Femur (tissue), 1 donor: ENCODE measurements around the gene IP6K1.
"Not testable (repeated sequence)": the region's sequence is repeated elsewhere in the genome, so short reads cannot be mapped to it uniquely, and the experiment has no call there.

ENCODE experiments used
- DNase-seq: peaks from one replicate; pipeline ENCODE4 v3.0.0-alpha.2; 2017

IP6K1 gene

DNA sequence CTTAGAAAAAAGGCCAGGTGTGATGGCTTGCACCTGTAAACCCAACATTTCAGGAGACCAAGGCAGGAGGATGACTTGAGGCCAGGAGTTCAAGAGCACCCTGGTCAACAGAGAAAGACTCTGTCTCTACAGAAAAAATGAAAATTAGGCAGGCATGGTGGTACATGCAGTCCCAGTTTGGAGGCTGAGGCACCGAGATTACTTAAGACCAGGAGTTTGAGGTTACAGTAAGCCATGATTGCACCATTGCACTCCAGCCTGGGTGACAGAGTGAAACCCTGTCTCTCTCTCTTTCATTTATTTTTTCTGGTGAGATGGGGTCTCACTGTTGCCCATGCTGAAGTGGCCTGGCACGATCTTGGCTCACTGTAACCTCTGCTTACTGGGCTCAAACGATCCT lies 24.7 kb downstream of the IP6K1 start:
- no peak for DNase-seq

DNA sequence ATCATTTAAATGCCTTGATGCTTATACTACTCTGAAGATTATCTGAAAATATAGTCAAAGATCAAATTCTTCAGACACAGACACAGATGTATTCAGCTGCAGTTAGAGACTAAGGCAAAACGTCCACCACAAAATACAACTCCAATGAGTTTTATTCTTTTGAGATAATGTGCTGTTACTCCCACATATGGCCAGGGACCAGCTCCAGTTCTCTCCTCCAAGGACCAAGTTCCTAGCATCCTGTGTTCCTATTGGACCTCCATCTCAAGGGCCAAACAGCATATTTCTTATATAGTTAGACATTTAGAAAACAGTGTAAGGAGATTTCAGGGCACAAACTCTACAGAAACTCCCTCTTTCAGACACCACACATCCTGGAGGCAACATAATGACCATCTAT lies 27.1 kb downstream of the IP6K1 start:
- no peak for DNase-seq

DNA sequence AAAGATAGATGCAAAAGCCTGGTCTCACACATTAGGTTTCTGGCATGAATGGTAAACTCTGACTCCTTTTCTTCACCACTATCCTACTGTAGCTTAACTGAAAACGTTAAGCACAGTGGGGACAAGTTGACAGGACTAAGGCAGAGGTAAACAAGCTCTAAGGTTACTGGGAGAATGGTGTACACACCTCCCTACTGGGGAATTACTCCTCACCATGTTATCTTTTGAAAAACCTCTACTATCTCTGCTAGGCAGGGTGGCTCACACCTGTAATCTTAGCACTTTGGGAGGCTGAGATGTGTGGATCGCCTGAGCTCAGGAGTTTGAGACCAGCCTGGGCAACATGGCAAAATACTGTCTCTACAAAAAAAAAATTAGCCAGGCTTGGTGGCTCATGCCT lies 29.1 kb downstream of the IP6K1 start:
- DNase-seq = no peak

DNA sequence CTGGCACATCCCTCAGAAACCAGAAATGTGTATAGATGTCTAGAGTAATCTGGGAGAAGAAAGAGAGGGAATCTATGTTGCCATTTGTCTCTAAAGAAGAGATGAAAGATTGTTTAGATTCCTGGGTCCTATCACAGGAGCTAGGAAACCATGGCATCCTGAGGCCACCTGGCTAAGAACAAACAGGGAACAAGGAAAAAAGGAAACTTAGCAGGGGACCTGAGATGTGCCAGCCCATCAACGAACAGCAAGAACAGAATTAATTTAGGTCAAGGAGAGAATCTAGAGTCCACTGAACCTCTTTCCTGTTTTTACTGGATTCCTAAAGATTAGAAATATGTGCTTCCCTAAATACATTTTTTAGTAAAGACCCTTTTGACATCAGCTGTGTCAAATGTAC lies 30.3 kb downstream of the IP6K1 start:
- DNase-seq = no peak

DNA sequence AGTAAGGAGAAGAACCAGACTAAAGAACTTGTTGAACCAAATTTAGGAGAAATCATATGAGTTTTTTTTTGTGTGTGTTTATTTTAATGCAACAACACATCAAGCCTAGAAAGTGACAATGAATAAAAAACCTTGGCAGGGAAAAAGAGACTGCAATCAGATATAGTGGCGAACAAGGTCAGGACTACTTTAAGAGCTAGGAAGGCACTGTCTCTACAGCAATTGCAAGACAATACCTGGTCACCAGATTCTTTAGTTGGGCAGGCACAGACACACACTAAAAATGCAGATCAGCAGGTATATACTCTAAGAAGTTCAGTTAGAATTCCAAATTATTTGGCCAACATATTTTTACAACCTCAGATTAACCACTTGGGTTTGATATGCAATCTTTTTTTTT lies 31.8 kb downstream of the IP6K1 start:
- DNase-seq = no peak

DNA sequence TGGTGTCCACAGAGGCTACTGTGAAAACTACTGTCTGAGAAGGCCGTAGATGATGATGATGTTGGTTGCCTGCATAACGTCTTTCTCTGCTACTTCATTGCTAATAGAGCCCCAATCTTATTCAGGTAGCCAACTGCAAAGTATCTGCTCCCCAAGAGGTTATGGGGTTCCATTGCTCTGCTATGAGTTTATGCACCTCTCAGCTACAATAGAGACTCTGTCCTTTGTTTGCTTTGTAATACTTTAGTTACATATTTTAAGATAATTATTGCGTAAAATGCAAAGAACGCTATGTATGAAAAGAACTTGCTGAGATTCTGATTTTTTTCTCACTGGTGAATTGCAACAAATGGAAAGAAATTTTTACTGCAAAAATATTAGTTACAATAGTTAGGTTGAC lies 34.8 kb downstream of the IP6K1 start:
- no peak for DNase-seq

DNA sequence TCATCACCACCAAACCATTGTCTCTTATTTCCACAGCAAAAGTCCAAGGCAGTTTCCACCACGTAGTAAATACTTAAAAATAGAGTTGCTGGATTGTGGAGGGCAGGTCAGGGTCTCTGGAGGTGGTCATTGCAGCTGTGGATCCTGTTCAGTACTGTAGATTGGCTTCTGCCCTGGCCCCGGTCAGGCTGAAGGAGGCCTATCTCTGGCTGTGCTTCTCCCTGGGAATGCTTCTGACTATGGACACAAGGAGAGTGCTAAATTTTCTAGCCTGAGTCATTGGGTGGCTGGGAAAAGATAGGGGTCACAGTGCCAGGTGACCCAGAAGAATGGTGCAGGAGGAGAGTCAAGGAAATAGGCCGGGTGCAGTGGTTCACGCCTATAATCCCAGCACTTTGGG lies 36.3 kb downstream of the IP6K1 start:
- DNase-seq = no peak

DNA sequence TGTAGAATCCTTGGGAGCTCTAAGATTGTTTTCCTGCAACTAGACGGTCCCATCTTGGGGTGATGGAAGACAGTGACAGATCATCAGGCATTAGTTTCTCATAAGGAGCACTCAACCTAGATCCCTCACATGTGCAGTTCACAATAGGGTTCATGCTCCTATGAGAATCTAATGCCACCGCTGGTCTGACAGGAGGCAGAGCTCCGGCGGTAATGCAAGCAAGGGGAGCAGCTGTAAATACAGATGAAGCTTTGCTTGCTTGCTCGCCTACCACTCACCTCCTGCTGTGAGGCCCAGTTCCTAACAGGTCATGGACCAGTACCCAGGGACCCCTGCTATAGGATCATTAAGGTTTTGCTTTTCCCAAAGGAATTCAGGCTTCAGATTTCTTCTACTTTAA lies 37.5 kb downstream of the IP6K1 start:
- not testable (repeated sequence) for DNase-seq

DNA sequence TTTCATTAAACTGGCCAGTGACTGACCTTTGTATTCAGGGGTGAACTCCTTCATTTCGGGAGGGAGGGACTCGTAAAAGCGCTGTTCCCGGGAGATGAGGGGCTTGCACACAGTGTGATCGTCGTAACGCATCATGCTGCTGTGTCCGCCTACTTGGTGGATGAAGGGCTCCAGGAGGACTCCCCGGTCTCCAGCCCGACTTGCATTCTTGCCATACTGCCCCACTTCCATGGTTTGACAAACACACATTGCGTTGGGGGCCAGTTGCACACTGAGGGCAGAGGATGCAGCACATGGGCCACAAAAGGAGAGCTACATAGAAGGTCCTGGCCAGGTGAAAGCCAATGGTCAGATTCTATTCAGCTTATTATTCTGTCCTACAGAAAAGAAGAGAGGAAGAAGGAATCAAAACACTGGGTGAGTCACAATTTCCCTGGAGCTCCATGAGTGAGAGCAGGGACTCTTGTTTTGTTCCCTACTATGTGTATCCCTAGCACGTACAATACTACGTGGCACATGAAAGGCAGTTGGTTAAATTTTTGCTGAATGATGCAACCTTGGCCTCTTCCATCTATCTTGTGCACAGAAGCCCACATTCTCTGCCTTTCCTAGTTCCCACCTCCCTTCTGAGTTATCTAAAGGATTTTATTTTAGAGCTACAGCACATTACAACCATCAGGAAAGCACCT lies 38.4 kb downstream of the IP6K1 start:
- DNase-seq = no peak

DNA sequence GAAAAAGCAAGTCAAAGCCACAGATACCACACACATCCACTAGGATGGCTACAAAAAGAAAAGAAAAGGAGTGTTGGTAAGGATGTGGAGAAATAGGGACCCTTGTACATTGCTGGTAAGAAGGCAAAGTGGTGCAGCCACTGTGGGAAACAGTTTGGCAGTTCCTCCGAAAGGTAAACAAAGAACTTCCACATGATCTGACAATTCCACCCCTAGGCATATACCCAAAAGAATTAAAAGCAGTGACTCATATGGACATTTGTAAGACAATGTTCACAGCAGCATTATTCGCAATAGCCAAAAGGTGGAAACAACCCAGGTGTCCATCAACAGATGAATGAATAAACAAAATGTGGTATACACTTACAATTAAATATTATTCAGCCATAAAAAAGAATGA lies 40.4 kb downstream of the IP6K1 start:
- no peak for DNase-seq

DNA sequence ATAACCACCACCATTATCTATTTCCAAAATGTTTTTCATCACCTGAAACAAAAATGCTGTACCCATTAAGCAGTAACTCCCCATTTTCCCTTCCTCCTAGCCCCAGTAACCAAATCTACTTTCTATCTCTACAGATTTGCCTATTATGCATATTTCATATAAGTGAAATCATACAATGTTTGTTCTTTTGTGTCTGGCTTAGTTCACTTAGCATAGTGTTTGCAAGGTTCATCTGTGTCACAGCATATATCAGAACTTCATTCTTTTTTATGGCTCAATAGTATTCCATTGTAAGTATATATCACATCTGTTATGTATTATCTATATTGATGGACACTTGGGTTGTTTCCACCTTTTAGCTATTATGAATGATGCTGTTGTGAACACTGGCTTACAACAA lies 45.9 kb downstream of the IP6K1 start:
- no peak for DNase-seq

DNA sequence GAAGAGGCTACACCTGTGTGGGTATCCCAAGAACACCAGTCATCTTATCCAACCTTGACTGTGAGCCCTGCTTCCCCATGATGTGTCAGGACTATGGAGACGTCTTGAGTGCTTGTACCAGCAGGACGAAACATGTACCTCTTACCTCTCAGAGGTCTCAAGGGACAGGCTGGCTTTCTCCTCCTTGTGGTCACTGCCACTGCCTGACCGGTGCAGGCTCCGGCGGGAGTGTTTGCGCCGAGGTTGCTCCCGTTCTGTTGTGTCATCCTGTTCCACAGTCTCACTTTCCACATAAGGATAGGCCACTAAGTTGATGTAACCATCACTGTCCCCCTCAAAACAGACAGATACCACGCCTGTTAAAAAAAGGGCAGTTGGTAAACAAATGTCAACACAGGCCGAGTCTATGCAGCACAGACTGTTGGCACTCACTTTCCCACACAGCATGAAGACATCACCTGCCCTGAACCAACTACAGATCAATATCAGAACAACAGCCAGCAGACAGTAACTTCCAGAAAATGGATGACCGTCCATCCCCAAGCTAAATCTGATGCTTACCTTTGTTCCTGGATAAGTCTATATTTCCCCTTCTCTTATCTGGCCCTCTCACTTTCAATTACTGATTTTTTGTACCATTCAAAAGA lies 48.2 kb downstream of the IP6K1 start:
- no peak for DNase-seq

DNA sequence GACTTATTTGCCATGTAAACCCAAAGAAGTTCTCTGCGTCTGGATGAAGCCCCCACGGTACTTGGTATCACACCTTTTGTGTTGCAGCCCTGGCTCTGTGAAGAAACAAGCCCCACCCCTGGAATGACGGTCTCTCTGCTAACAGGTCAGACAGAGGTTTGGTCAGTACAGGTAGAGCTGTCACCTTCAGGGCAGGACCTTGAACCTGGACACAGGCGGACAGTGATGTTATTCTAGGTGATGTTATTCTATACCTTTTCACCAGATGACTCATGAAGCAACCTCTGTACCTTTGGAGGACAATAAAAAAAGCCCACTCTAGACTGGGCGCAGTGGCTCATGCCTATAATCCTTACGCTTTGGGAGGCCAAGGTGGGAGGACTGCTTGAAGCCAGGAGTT lies 51.6 kb downstream of the IP6K1 start:
- no peak for DNase-seq

DNA sequence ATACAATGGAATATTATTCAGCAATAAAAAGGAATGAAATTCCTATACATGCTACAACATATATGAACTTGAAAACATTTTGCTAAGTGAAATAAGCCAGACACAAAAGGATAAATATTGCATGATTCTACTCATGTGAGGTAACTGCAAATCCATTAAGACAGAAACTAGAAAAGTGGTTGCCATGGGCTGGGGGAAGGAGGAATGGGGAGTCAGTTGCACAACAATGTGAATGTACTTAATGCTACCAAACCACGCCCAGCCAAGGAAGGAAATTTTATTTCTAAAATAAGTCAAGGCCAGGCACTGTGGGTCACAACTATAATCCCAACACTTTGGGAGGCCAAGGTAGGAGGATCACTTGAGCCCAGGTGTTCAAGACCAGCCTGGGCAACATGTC lies 52.8 kb downstream of the IP6K1 start:
- no peak for DNase-seq

DNA sequence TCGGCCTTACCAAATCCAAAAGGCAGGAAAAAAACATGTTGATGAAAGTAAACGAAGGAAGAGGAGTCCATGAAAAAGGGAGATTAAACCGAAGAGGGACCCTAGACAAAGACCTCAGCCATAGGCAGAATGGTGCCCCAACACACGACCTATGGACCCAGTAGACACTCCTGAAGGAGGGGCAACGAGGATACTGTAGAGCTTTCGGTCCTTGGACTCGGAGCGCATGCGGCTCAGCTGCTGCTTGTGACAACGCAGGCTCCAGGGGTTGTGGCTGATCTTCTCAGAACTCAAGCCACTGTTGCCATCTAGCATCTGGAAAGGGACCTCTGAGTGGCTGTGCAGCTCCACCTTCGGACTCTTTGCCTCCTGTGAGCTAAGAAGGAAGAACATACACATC lies 53.7 kb downstream of the IP6K1 start:
- no peak for DNase-seq

DNA sequence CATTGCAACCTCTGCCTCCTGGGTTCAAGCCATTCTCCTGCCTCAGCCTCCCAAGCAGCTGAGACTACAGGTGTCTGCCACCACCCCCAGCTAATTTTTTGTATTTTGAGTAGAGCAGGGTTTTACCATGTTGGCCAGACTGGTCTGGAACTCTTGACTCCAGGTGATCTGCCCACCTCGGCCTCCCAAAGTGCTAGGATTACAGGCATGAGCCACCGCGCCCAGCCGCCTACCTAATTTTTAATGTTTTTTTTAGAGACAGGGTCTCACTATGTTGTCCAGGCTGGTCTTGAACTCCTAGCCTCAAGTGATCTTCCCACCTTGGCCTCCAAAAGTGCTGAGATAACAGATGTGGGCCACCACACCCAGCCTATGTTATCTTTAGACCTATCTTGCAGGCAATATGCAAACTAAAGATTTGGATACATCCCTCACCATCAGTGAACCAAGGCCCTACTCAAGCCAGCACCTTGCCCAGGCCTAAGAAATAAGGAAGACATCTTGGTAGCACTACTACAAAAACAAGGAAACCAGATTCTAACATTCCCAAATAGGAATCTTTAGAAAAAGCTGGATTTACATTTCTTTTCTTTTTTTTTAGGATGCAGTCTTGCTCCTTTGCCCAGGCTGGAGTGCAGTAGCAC lies 56.3 kb downstream of the IP6K1 start:
- no peak for DNase-seq

DNA sequence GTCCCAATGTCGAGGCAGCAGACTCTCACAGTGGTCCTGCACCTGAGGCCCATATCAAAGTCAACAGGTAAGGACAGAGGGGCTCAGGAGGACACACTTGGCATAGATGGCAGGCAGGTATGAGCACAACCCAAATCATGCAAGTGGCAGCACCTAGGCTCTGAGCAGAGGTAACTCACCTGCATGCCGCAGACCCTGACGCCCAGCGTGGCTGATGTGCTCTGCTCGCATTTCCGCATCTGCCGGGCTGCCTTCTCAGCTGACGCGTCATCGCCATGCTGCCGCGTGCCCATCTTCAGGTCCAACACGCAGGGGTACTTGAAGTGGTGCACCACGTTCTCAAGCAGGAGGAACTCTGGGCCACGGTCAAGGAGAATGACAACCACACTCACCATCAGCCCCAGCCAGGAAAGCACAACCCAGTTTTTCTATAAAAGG lies 58.4 kb downstream of the IP6K1 start:
- no peak for DNase-seq

DNA sequence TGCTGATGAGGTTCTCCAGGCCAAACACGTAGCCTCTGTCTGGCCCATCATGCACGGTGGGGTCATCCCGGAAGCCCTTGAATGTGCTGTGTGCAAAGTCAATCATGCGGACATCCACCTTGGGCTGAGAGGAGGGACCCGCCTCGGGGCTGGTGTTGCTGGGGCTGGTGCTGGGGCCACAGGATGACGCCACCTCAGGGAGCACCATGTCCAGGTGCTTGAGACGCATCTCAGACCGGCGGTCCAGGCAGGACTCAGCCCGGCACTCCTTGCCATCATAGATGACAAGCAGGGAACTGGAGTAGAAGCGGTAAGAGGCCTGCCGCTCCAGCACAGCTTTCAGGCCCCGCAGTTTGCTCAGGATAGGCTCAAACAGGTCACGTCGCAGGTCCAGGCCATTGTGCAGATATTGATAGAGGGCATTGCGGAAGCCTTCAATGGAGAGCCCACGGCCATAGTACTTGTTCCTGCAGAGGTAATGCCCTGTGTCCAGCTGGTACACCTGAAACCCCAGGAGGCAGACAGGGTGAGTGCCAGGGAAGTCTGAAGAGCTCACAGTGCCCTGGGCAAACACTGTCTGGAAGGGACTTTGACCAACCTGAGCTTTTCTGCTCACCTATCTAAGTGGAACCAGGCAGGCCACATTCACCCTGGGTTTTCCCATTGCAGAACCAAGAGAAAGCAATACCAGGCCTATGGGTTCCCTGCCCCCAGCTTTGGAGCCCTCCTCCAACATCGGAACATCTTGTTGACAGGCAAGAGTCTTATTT lies 59.0 kb downstream of the IP6K1 start:
- peak; percentile 24 for DNase-seq

DNA sequence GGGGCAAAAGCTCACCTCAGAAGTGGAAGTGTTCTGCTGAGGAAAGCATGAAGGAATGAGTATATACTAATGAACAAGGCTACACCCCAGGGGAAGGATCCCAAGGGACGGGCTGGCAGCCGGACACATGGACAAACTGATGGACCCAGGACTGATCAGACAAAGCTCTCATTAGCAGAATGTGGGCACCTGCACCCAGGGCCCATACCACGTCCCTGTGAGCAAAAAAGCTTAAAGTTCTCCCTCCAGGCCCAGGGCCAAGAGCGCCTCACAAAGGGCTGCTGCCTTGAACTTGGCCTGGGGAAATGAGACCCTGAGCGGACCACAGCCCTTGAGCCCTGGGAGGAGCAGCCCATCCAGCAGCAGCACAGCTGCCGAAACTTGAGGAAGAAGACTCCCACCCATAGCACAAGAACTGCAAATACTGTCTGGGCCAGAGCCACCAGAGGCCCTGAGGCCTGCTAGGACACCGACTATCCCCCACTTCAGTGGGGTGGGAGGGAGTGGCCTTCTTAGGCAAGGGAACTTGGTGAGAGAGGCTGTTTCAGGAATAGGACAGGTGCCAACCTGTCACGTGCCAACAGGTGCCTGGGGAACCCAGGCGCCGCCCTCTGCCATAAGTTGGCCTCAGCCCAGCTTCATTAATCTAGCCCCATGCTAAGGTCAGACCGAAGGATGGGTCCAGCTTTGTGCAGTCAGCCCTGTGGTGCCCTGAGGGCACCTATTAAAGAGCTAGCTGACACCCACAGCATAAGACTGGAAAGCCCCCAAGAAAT lies 60.2 kb downstream of the IP6K1 start:
- DNase-seq = peak; percentile 26

DNA sequence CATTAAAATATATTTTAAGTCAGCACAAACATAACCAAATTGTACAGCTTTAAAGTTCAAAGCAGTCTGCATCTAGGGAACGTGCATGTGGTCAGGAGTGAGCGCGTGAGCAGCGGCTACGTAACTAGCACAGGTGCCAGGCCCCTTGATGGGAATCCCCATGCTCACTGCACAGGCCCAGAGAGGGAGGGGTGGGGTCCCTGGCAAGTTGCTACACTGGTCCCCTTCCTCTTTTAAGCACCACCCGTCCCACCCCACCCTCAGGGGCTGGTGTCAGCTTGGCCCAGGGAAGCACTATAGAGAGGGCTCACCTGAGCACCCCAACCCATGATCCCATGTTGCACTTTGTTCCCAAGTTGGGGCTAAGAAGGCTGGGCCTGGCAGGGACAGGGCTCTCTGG lies 61.8 kb downstream of the IP6K1 start:
- peak; percentile 51 for DNase-seq

DNA sequence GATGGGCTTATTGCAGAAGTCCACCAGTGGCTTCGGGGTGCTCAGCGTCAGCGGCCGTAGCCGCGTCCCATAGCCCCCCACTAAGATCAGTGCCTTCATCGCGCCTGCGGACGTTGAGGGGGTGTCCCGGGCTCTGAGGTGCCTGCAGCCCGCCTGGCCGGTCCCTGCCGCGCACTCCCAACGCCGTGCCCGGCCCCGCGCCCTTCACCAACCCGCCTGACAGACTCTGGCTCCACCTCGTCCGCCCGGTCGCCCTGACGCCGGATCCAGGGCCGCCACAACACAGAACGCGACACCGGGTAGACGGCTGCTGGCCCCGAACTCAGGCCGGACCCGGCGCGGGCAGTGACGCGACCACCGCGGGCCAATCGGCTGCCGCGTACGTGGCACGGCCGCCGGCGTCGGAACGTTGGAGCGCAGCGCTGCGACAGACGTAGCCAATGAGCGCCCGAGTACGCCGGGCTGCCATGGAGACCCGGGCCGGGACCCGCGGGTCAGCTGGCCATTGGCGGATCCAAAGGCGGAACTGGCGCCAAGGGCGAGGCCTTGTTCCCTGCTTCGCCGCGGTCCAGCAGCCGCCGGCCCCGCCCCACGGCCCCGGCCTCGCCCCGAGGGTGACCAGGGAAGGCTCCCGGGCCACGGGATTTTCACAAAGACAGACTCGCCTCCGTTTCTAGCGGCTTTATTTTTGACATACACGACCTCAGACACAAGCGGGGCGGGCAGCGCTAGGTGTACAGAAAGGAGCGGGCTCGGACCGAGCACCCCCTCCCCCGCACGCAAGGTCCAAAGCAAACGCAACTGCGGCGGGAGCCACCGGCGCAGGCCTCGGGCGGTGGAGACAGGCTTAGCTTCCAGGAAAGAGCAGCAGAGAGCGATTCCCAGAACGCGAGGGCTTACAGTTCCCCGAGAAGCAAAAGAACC lies 62.5 kb downstream of the IP6K1 start, which contains the start of gene GMPPB:
Gene GMPPB, minus strand, starts transcription at position 324 of the 924 bp plus-strand sequence. Its CDS starts 225 bp downstream, at position 99.
- DNase-seq = peak; percentile 99

DNA sequence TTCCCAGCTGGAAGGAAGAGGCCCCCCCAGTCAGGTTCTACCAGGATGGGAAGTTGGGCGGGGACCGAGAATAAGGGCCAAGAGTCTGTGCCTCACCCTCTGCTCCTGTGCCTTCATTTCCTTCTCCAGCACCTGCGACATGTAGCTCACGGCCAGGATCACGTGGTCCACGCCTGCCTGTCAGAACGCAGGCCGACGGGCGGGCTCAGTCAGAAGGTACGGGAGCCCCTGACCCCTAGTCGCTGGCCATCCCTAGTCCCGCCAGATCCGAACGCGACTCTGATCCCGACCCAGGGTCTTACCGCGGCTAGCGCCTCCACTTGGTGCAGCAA lies 63.1 kb downstream of the IP6K1 start:
- peak; percentile 74 for DNase-seq
